Caco-2 (cell line): ENCODE data around the gene THRB. TPM values are rescaled to one million over a fixed set of nuclear protein-coding genes. Genes with fewer than 3 reads are reported as not detected.

Experiments used
- BruUV-seq: library from RNA; stranded (reverse); fragments of 400-500 nt; replicated peaks from 2 replicates; lab custom pipeline; 2021; lab: Mats Ljungman, UMichigan
- CTCF ChIA-PET: fragments of 300-600 bp; sonication (Branson Sonifier 250); formaldehyde crosslinking; loops from one replicate; lab custom pipeline; 2022; ENCODE audit warnings: antibody characterized with exemption; lab: Charles Lee
- POLR2A ChIA-PET: fragments of 300-600 bp; sonication (Branson Sonifier 250); formaldehyde crosslinking; loops from one replicate; lab custom pipeline; 2022; ENCODE audit warnings: antibody characterized with exemption; lab: Charles Lee
- DNase-seq, 2 experiments: peaks; one replicate each; pipeline versions ENCODE4 v3.0.0 to v3.0.0-alpha.2; 2020 to 2022
- H3K27me3 ChIP-seq: replicated peaks from 2 replicates; pipeline ENCODE4 v1.6.0; 2011; ENCODE audit warnings: low read length; ENCODE audit not compliant: control insufficient read depth, insufficient read depth
- H3K36me3 ChIP-seq: 2 replicates; pipeline ENCODE4 v1.5.1; 2011; ENCODE audit warnings: low read length; ENCODE audit not compliant: control insufficient read depth, insufficient read depth
- H3K4me1 ChIP-seq: fragments of 250-450 bp; sonication (Bioruptor Pico); 2 replicates; pipeline ENCODE4 v1.5.1; 2020; ENCODE audit warnings: mild to moderate bottlenecking
- H3K4me3 ChIP-seq: 2 replicates; pipeline ENCODE4 v1.5.1; 2011; ENCODE audit warnings: low read depth, mild to moderate bottlenecking, control low read depth, low read length
- H3K9me3 ChIP-seq: fragments of 250-450 bp; sonication (Bioruptor Pico); 2 replicates; pipeline ENCODE4 v1.5.1; 2020; ENCODE audit warnings: mild to moderate bottlenecking, moderate library complexity
- H3K27ac Mint-ChIP-seq: one replicate; pipeline ENCODE4 v1.8.0; 2022; ENCODE audit warnings: mixed read lengths; ENCODE audit not compliant: unreplicated experiment
- H3K27me3 Mint-ChIP-seq: one replicate; pipeline ENCODE4 v1.8.0; 2022; ENCODE audit warnings: mixed read lengths; ENCODE audit not compliant: insufficient read depth, unreplicated experiment
- H3K36me3 Mint-ChIP-seq: one replicate; pipeline ENCODE4 v1.8.0; 2022; ENCODE audit warnings: mild to moderate bottlenecking, mixed read lengths; ENCODE audit not compliant: insufficient read depth, unreplicated experiment
- H3K4me1 Mint-ChIP-seq: one replicate; pipeline ENCODE4 v1.8.0; 2022; ENCODE audit warnings: low read depth, mixed read lengths; ENCODE audit not compliant: unreplicated experiment
- H3K4me3 Mint-ChIP-seq: one replicate; pipeline ENCODE4 v1.8.0; 2022; ENCODE audit warnings: mild to moderate bottlenecking, moderate library complexity, mixed read lengths; ENCODE audit not compliant: unreplicated experiment
- H3K9me3 Mint-ChIP-seq: one replicate; pipeline ENCODE4 v1.8.0; 2022; ENCODE audit warnings: mixed read lengths; ENCODE audit not compliant: unreplicated experiment
- intact Hi-C: fragments of 100-400 bp; cut with micrococcal nuclease; formaldehyde crosslinking; loops from one replicate; pipeline ENCODE4 v1.10.0; 2022; ENCODE audit not compliant: unreplicated experiment
- total RNA-seq: library from RNA; stranded (reverse); gene quantifications from 2 replicates; pipeline ENCODE4 v1.2.3, GENCODE V29; 2022
- TF ChIP-seq, protein P1 (sequence below), 2 experiments: fragments of 200-600 bp in 1 of 2; IDR thresholded peaks; 1 replicate in 1 of 2; 2 replicates in 1 of 2; pipeline versions ENCODE4 v1.5.1 to v1.8.0; 2011 to 2022; ENCODE audit warnings: antibody characterized with exemption in 1 of 2, control low read depth in 1 of 2, inconsistent platforms in 1 of 2, low read depth in 1 of 2, low read length in 1 of 2, mild to moderate bottlenecking in 1 of 2, moderate library complexity in 1 of 2; ENCODE audit not compliant: insufficient read depth in 1 of 2, severe bottlenecking in 1 of 2, unreplicated experiment in 1 of 2

Gene THRB
- total RNA-seq, 1 experiment from 2014 or later, result 19.4 TPM

DNA sequence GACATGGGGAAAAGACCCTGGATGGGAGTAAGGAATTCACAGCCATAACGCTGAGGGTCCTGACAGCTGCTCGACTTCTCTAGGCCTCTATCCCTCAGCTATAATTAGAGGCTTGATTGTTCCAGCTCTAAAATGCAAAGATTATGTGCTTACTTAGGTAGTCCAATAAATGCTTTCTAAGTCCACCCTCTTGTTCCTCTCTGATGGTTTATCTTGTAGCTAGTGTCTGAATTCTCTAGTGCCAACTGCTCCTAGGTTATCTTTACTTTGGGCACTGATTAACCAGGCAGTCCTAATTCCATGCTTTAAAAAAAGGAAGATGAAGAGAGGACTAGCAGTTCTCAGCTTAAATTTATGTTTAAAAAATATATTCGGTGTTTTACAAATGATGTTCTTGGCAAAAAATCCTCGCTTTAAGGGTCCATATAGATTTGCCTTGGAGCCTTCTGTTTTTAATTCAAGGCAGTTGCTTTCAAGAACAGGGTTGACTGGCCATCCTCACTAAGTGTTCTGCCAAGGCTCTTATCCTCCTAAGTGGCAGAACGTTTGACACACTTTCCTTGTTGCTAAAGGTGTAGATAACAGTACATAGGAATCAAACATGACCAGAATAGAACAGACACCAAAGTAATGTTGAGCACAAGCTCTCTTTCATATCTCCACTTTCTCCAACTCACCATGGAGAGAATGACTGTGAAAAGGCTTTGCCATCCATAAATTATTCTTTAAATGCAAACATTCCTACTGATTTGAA is 60.6 kb downstream of the THRB start:
- TF ChIP-seq, protein P1, sequence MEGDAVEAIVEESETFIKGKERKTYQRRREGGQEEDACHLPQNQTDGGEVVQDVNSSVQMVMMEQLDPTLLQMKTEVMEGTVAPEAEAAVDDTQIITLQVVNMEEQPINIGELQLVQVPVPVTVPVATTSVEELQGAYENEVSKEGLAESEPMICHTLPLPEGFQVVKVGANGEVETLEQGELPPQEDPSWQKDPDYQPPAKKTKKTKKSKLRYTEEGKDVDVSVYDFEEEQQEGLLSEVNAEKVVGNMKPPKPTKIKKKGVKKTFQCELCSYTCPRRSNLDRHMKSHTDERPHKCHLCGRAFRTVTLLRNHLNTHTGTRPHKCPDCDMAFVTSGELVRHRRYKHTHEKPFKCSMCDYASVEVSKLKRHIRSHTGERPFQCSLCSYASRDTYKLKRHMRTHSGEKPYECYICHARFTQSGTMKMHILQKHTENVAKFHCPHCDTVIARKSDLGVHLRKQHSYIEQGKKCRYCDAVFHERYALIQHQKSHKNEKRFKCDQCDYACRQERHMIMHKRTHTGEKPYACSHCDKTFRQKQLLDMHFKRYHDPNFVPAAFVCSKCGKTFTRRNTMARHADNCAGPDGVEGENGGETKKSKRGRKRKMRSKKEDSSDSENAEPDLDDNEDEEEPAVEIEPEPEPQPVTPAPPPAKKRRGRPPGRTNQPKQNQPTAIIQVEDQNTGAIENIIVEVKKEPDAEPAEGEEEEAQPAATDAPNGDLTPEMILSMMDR (IDR thresholded peaks at IDR 0.05; ENCODE audit: insufficient read depth in 1 of 2, low read depth in 1 of 2, low read length in 1 of 2, severe bottlenecking in 1 of 2, unreplicated experiment in 1 of 2), result no peak
- Mint-ChIP-seq H3K4me3 (no peak overlapping the region), H3K9me3 (no peaks in the 10 kb centered on the region), H3K36me3 (no peaks in the 10 kb centered on the region), H3K4me1 (peaks cover 13% of the 10 kb centered on the region), H3K27ac (no peak overlapping the region), H3K27me3 (no peaks in the 10 kb centered on the region)
- H3K9me3 ChIP-seq, result no peaks in the 10 kb centered on the region
- CTCF ChIA-PET, result no interaction called here
- no peak overlapping the region for H3K4me3 ChIP-seq
- no TSS peak for BruUV-seq
- no peak for DNase-seq
- H3K36me3 ChIP-seq, result no peaks in the 10 kb centered on the region
- H3K27me3 ChIP-seq, result no peaks in the 10 kb centered on the region
- intact Hi-C loops, result no loop called here
- POLR2A ChIA-PET, result no interaction called here
- H3K4me1 ChIP-seq, result peaks cover 22% of the 10 kb centered on the region

DNA sequence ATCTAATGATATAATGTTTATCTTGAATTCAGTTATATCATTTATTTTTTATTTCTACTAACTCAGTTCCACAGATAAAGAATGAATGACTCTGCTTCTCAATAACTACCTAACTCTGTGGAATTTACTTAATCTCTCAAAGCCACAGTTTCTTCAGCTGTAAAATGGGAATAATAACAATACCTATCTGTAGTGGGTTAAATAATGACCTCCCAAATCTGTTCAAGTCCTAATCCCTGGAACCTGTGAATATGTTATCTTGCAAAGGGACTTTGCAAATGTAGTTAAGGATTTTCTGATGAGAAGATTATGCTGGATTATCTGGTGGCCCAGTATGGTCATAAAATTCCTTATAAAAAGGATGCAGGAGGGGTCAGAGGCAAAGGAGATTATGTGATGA is 61.7 kb downstream of the THRB start:
- H3K27ac Mint-ChIP-seq, result no peak overlapping the region
- ChIA-PET POLR2A (no interaction called here), CTCF (no interaction called here)
- no peaks in the 10 kb centered on the region for H3K9me3 Mint-ChIP-seq
- no peaks in the 10 kb centered on the region for H3K36me3 Mint-ChIP-seq
- BruUV-seq, result no TSS peak
- Histone ChIP-seq H3K4me3 (no peak overlapping the region), H3K27me3 (no peaks in the 10 kb centered on the region), H3K4me1 (peaks cover 22% of the 10 kb centered on the region), H3K9me3 (no peaks in the 10 kb centered on the region), H3K36me3 (no peaks in the 10 kb centered on the region)
- TF ChIP-seq, protein P1 (IDR thresholded peaks at IDR 0.05; ENCODE audit: insufficient read depth in 1 of 2, low read depth in 1 of 2, low read length in 1 of 2, severe bottlenecking in 1 of 2, unreplicated experiment in 1 of 2), result no peak
- no peak overlapping the region for H3K4me3 Mint-ChIP-seq
- peaks cover 13% of the 10 kb centered on the region for H3K4me1 Mint-ChIP-seq
- no peak for DNase-seq
- H3K27me3 Mint-ChIP-seq, result no peaks in the 10 kb centered on the region
- intact Hi-C loops, result no loop called here

DNA sequence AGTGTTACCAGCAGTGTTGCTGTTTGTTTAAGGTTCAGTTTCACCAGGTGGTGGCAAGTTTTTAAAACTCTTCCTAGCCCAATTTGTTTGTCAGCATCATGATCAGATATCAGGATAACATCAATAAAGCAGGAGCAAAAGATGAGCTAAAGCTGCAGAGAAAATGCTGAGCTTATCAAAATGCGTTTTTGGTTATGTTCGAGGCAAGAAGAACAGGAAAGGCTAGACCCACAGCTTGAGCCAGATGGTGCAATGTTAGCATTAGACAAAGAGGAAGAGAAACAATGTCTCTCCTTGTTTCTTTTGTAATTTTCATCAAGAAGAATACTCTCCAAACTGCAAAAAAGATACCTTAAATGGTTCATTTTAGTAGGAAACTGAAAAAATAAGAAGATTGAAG is 66.2 kb downstream of the THRB start:
- peaks cover 7% of the 10 kb centered on the region; the same call in 1 of the 2 replicates for H3K4me1 ChIP-seq
- ChIA-PET POLR2A (no interaction called here), CTCF (no interaction called here)
- TF ChIP-seq, protein P1 (IDR thresholded peaks at IDR 0.05; ENCODE audit: insufficient read depth in 1 of 2, low read depth in 1 of 2, low read length in 1 of 2, severe bottlenecking in 1 of 2, unreplicated experiment in 1 of 2), result no peak
- no peaks in the 10 kb centered on the region for H3K36me3 ChIP-seq
- Mint-ChIP-seq H3K27me3 (no peaks in the 10 kb centered on the region), H3K9me3 (no peaks in the 10 kb centered on the region), H3K4me1 (peaks cover 6% of the 10 kb centered on the region), H3K27ac (no peak overlapping the region), H3K36me3 (no peaks in the 10 kb centered on the region), H3K4me3 (no peak overlapping the region)
- H3K9me3 ChIP-seq, result no peaks in the 10 kb centered on the region
- intact Hi-C loops, result no loop called here
- no peak for DNase-seq
- no TSS peak for BruUV-seq
- H3K27me3 ChIP-seq, result no peaks in the 10 kb centered on the region
- no peak overlapping the region for H3K4me3 ChIP-seq
